ENCODE results near the gene CRISP3. TPM values are rescaled to one million over a fixed set of nuclear protein-coding genes. Genes with fewer than 3 reads are reported as not detected.
"Not testable (repeated sequence)": the region's sequence is repeated elsewhere in the genome, so short reads cannot be mapped to it uniquely, and the experiment has no call there.

The CRISP3 gene, protein sequence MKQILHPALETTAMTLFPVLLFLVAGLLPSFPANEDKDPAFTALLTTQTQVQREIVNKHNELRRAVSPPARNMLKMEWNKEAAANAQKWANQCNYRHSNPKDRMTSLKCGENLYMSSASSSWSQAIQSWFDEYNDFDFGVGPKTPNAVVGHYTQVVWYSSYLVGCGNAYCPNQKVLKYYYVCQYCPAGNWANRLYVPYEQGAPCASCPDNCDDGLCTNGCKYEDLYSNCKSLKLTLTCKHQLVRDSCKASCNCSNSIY
- polyA plus RNA-seq (ENCODE audit: insufficient read length in 3 of 3), result under 1 TPM; 0.10 to 0.55 (median 0.10) TPM

DNA sequence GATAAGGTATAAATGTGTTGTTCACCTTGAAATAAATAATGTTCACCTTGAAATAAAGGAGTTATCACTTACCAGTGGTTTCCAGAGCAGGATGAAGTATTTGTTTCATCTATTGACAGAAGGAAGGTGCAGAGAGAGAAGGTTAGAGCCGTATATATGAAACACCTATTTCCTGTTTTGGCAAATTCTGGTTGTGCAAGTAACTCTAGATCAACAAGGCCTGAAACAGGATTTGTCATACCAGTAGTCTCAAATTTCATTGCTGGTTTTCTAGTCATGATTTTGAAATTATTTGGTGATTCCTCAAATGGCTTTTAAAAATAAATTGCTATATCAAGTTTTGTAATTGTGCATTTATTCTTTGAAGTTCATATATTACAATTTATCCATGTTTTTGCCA lies at the start of gene CRISP3:
Gene CRISP3, minus strand, starts transcription at position 130 of the 400 bp plus-strand sequence. Its CDS starts 21 bp downstream, at position 109.
- DNase-seq (ENCODE audit: low read depth in 3 of 3, low spot score in 2 of 3), result no peak

DNA sequence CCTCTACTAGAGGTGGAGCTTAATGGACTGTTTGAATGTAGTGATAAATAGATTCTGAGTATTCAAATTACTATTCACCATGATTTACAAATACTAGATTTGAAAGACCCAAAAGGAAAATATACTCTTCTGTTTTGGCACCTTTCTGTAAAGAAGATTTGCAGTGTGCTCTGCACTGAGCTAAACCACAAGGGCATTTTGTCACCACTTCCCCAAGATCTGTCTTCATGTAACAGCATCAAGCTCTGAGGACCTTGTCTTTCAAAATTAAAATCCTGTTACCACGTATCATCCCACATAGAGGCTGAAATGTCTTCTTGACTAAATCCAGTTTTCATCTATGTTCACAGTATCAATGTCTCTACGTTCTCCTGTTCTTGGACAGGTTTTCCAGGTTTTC lies 46.2 kb upstream of the CRISP3 start:
- DNase-seq (ENCODE audit: low read depth in 3 of 3, low spot score in 2 of 3), result no peak

DNA sequence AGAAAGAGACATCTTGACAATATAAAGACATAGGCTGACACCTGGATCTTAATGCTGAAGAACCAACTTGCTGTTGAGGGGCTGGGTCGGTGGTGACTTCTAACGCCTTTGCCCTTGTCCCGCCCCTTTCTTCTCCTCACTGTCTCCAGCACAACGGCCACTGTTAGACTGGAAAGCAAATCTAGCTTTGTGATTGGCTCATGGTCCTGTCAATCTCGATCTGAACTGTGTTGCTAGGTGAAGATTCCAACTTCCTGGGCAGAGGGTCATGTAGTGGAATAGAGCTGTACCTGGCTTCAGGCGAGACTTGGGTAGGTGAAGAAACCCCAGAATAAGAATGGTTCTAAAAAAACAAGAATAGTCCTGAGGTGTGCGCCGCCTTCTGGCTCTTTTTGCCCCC lies 43.0 kb upstream of the CRISP3 start, which contains the start of gene PGK2:
Gene PGK2, minus strand, starts transcription at position 110 of the 400 bp plus-strand sequence. Its CDS starts 98 bp downstream, at position 12.
- no peak for DNase-seq (ENCODE audit: low read depth in 3 of 3, low spot score in 2 of 3)

DNA sequence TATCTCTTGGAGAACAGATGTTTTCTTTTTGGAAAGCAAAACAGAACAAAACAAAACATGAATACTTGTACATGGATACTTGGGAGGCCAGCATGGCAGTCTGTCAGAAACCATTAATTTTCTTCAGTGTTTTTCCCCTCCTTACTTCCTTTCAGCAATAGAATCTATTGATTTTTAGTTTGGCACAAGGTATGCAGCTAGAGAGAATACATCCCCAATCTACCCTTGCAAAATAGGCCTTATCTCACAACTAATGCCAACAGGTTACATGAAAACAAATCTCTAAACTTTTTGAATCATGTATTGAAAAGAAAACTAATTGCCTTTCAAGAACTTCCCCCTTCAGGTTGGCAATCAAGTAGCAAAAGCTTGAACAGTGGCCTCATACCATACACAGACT lies 40.1 kb upstream of the CRISP3 start:
- DNase-seq (ENCODE audit: low read depth in 3 of 3, low spot score in 2 of 3), result no peak

DNA sequence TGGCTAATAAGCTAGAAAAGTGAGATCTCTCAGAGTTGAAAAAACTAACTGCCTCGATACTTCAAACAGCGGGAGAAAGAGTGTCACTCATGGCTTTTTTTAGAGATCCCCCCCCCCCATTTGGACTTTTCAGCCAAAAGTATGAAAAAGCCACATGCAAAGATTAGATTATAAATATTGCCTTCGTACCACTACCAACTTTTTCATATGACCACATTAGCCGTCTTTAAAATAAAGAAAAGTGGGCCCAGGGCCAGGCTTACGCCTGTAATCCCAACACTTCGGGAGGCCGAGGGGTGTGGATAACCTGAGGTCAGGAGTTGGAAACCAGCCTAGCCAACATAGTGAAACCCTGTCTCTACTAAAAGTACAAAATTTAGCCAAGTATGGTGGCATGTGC lies 38.5 kb upstream of the CRISP3 start:
- no peak for DNase-seq (ENCODE audit: low read depth in 3 of 3, low spot score in 2 of 3)

DNA sequence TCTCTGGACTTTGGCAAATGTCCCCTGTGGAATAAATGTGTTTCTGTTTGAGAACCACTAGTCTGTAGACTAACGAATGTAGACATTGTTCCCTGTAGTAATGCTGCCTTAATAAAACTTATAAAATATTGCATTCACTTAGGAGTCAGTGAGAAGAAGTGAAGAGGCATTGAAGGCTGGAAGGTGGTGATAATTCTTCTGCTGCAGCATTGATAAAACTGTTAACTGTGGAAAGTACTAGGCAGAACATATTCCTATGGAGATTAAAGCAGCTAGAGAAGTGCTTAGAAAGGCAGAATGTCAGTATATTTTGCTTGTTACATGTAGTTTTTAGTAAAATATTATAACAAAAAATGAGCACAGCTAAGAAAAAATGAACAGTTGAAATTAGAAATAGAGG lies 38.1 kb upstream of the CRISP3 start:
- DNase-seq (ENCODE audit: low read depth in 3 of 3, low spot score in 2 of 3), result no peak

DNA sequence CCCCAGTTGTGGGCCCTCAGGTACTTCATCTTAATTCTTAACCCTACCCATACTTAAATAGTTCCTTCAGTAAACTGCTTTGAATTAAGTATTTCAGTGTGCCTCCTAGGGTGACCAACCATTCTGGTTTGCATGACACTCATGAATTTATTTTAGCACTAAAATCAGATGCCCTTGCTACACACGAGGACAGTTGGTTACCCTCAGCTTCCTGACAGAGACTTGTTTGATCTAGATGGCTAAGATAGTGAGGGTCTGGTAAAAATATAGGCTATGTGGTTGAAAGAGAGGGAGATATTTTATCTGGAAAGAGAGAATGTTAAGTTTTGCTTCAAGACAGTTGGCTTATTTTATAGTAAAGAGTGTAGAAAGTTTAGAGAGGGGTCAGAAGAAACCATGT lies 32.3 kb upstream of the CRISP3 start:
- DNase-seq (ENCODE audit: low read depth in 3 of 3, low spot score in 2 of 3), result no peak

DNA sequence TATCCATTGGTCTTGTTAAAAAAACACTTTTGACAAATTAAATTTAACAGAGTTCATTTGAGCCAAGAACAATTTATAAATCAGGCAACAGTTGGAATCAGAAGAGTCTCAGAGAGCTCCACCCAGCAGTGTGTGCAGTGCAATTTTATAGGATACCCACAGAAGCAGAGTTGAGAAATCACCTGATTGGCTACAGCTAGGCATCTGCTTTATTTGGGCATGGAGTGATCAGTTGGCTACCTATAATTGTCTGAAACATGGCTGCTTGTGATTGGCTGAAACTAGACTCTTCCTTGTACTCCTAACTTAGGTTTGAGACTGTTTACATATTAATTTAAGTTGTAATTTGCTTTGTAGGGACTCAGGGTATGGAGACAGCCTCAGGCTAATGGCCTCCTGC lies 30.9 kb upstream of the CRISP3 start:
- no peak for DNase-seq (ENCODE audit: low read depth in 3 of 3, low spot score in 2 of 3)

DNA sequence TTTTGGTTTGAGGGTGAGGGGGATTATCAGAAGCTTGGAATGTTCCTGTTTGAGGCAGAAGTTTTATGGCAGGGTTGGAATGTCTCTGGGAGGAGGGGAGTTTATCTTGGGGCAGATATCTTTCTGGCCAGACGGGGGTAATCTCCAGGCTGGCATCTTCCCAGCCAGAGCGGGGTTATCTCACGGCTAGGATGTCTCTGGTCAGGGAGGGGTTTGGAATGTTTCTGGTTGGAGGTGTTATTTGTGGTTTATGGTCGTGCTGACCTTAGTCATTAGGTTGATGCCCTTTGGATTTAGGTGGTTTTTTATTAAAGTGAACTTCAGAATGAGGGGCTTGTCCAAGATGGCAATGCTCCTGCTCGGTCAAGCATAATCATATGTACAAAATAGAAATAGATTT lies 28.1 kb upstream of the CRISP3 start:
- no peak for DNase-seq (ENCODE audit: low read depth in 3 of 3, low spot score in 2 of 3)

DNA sequence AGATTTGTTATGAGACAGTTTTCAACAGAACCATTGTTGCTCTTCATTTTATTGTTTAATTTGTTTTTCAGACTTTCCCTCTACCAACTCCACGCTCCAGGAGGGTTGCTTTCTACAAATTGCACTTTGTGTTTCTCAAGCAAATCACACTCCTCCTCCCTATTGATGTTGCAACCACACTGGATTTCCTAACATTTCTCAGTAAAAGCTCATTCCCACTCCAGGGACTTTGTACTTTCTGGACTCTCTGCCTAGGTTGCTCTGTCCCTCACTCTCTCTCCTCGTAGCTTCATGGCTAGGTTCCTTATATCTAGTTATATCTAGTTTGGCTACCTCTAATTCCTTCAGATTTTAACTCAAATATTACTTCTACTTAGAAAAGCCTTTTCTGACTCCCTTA lies 22.6 kb upstream of the CRISP3 start:
- DNase-seq (ENCODE audit: low read depth in 3 of 3, low spot score in 2 of 3), result no peak

DNA sequence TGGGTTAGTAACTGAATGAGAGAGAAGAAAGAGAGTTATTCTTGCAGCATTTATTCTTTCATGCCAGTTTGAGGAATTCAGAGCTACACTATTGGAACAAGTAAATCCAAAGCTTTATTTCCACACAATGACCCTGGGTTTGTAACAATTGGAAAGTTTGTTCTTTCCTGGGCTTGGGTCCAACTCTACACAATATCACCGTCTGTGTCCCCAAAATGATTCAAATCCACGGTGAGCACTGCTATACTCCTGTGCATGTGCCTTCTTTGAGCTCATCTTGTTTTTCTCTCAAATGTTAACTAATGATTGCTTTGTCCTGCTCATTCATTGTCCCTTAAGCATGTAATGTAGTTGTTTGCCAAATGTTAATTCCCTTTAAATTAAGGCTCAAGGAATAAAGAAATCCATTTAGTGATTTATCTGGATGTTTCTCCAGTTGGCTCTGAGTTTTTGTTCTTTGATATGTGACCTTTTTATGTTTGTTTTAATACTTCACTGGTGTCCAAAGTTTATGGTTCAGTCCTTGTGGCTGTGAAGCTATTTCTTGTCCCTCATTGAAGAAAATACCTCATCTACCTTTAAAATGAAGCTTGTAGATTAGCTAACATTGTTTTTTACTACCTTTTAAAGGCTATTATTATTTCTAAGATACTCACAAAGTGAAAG lies 20.5 kb upstream of the CRISP3 start:
- DNase-seq (ENCODE audit: low read depth in 3 of 3, low spot score in 2 of 3), result no peak

DNA sequence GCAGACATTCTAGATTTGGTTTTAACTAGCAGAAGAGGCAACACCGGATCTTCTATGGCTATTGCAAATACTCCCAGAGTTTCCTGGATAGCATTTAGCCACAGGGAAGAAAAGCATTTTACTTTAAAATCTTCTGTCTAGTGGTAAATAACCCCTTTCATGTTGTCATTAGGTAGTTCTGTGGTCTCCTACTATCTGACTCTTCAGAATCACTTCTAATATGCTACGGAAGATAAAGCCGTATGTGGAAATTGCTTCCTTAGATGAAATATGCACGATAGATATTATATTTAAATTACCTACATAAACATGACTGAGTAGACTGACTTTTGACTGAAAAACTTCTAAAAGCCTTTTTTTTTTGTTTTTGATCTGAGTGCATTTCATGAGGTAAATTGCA lies 759 bp downstream of the CRISP3 start:
- no peak for DNase-seq (ENCODE audit: low read depth in 3 of 3, low spot score in 2 of 3)

DNA sequence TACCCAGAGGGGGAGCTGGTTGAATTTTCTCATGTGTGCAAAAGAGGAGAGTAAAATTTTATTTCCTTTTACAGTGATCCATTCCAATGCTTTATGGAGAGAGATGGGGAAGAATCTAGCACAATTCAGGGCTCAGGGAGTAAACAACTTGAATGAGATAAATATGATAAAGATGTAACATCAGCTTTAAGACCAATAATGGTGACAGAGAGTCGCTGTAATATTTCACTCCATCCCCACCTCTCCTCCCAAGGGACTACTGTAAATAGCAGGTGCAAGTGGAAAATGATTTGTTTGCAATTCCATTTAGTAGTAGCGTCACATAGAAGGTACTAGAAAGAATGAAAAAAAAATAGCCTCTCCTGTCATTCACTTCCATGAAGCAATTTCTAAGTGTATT lies 4.8 kb downstream of the CRISP3 start:
- DNase-seq (ENCODE audit: low read depth in 3 of 3, low spot score in 2 of 3), result no peak

DNA sequence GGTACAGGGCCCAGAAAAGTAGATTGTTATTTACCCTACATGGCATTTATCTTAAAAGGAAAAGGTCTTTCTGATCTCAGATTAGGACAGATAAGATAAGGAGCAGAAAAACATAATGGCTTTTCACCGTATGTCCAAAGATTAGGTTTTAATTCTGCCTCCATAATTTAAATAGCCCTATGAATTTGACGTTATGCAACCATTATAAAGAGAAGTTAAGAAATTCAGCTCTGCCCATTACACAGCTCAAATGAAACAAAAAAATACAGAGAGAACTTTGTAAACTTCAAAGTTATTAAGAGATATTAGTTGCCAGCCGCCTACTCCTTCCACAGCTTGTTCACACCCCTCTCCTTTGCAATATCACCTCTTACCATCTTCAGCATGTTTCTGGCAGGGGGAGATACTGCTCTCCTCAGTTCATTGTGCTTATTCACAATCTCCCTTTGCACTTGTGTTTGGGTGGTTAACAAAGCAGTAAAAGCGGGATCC lies 8.1 kb downstream of the CRISP3 start:
- DNase-seq (ENCODE audit: low read depth in 3 of 3, low spot score in 2 of 3), result no peak

DNA sequence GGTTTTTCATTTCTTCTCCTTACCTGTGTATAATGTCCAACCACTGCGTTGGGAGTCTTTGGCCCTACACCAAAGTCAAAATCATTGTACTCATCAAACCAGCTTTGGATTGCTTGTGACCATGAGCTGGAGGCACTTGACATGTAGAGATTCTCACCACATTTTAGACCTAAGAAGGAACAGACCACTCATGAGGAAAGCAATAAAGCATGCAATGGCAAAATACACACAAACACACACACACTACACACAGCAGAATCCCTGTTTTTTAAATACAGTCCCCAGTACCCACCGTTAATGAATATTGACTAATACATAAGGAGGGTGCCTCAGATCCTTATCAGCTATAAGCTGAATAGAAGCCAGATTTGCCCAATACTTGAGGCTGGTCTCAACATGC lies 10.5 kb downstream of the CRISP3 start:
- no peak for DNase-seq (ENCODE audit: low read depth in 3 of 3, low spot score in 2 of 3)

DNA sequence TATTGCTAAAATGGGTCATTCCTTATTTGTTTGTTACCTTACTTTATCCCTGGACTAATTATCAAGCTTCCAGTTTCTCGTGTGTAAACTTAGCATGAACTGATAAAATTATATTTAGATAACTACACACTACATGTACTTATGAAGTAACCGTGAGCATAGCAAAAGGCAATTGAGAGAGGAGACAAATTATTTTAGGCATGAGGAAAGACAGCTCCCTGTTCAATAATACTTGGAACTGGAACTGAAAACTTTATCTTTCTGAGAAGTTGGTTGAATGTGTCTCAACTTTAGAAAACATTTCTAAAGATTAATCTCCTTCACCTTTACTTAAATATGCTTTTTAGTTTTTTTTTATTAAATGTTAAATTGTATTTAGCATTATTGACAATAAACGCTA lies 11.4 kb downstream of the CRISP3 start:
- no peak for DNase-seq (ENCODE audit: low read depth in 3 of 3, low spot score in 2 of 3)

DNA sequence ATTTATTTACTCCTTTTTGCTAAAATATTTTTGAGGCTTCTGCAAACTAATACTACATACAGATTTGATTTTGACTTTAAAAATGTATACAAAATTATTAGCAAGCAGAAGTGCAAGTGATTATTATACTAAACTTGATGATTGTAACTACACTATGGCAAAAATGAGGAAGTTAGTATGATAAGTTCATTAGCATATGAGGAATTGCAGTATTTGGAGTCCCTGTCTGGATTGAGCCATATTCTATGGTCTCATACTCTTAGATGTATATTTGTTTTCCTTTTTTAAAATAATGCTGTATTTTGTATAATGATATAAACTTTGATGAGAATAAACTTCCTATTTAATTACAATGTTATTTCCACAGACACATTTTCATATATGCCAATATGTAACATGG lies 13.9 kb downstream of the CRISP3 start:
- no peak for DNase-seq (ENCODE audit: low read depth in 3 of 3, low spot score in 2 of 3)

DNA sequence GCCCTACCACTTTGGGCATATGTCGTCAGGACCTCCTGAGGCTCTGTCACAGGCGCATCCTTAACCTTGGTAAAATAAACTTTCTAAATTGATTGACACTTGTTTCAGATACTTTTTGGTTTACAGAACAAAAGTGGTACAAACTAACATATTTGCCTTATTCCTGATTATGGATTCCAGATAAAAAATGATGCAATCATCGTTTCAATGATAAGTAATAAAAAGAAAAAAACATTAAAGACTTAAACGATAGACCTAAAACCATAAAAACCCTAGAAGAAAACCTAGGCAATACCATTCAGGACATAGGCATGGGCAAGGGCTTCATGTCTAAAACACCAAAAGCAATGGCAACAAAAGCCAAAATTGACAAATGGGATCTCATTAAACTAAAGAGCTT lies 20.3 kb downstream of the CRISP3 start:
- DNase-seq (ENCODE audit: low read depth in 3 of 3, low spot score in 2 of 3), result not testable (repeated sequence)

DNA sequence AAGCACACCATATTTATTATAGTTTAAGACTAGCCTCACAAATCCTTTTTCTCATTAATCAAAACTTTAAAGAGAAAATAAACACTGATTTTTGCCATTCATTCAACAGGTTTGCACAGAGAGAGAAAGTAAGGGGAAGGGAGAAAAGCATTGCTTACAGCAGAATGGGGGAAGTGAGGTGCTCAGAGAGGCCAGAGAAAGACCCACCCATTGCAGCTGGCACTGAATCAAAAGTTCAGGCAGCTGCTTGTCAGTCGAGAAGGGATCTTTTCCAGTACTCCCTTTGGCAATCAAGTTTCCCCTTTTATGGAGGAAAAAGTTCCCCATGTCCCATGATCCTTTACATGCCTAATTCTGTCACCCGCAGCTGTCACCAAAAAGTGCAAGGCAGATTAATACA lies 22.9 kb downstream of the CRISP3 start:
- DNase-seq (ENCODE audit: low read depth in 3 of 3, low spot score in 2 of 3), result no peak

DNA sequence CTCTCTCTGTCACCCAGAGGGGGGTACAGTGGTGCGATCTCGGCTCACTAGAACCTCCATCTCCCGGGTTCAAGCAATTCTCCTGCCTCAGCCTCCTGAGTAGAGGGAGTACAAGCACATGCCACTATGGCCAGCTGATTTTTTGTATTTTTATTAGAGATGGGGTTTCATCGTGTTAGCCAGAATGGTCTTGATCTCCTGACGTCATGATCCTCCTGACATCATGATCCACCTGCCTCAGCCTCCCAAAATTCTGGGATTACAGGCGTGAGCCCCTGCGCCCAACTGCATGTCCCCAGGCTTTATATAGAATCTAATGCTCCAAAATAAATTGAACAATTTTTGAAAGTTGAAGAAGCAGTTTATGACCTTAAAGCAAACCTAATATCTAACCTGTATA lies 23.8 kb downstream of the CRISP3 start:
- no peak for DNase-seq (ENCODE audit: low read depth in 3 of 3, low spot score in 2 of 3)

DNA sequence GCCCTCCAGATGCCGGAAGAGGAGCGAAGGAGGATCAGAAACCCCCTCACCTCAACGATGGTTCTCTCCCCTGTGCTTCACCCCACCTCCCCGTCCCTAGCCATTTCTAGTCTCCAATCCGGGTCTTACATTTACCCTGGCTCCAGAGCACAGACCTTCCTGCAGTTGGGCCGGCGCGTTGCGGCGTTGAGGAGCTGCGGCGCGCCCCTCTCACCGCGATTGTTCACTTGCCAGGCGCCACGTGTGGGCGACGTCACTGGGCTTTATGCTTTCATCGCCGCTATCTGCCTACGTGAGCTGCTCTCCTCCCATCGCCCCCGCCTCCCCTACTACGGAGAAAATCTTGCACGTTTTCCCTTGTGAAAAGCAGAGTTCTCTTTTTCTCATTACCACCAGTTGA lies 30.8 kb downstream of the CRISP3 start, which contains the start of gene CRISP2:
Gene CRISP2, minus strand, starts transcription at position 198 of the 400 bp plus-strand sequence. CDS start 4,347 bp downstream, outside the sequence.
- DNase-seq (ENCODE audit: low read depth in 3 of 3, low spot score in 2 of 3), result peak in 1 of 3 donors; percentile 16

DNA sequence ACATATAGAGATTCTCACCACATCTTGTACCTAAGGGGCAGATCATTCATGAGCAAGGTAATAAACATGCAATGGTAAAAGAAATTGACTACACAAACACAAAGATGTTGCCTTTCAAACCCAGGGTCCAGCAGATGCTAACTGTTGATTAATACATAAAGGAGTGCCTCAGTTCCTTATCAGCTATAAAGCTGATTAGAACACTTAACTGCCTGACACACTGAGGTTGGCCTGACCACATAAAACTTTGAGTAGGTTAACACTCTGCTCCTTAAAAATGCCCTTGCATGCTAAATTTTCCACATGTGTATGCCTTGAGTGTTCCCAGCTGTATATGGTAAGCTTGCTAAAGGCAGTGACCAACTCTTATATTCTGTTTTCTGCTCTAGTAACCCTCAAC lies 45.7 kb downstream of the CRISP3 start:
- DNase-seq (ENCODE audit: low read depth in 3 of 3, low spot score in 2 of 3), result no peak
